Measurements from ENCODE around the gene MACROD2.

- no peak for TF ChIP-seq CTCF (IDR thresholded peaks at IDR 0.05)
- TF ChIP-seq POLR2A (IDR thresholded peaks at IDR 0.05) = no peak
These were observed 1643.5 kb downstream of the MACROD2 start for GRCh38 chr20:15638816-15639215.

All from body of pancreas (tissue), 4 donors.